HepG2 (cell line): ENCODE measurements around the gene KRTAP1-4. TPM values are rescaled to one million over a fixed set of nuclear protein-coding genes. Genes with fewer than 3 reads are reported as not detected.

ENCODE experiments used
- ATAC-seq: fragments of 200-7000 bp; cut with Tn5 transposase; 3 replicates; pipeline ENCODE4 v1.9.1; 2020; ENCODE audit warnings: mild to moderate bottlenecking, moderate library complexity
- BruUV-seq: library from RNA; stranded (reverse); fragments of 400-500 nt; replicated peaks from 2 replicates; lab custom pipeline; 2021; lab: Mats Ljungman, UMichigan
- CTCF ChIA-PET: fragments of 300-600 bp; formaldehyde crosslinking; extraction: SDS; loops from one replicate; lab custom pipeline; 2021; ENCODE audit warnings: low total read pairs, inconsistent platforms, low intra/inter-chr PET ratio; lab: Yijun Ruan, JAX
- POLR2A ChIA-PET: fragments of 350-600 bp; sonication (Branson Sonifier 250); formaldehyde crosslinking; loops from one replicate; lab custom pipeline; 2020; ENCODE audit warnings: antibody characterized with exemption, inconsistent platforms; lab: Yijun Ruan, JAX
- DNase-seq: peaks from one replicate; pipeline ENCODE4 v3.0.0-alpha.2; 2015; ENCODE audit warnings: low spot score
- FAIRE-seq: peaks from 3 replicates; lab custom pipeline; 2011; peaks lifted over from hg19 to GRCh38; lab: Jason Lieb, UNC
- H2AFZ ChIP-seq: one replicate; pipeline ENCODE4 v1.6.1; 2011; ENCODE audit warnings: low read length, inconsistent platforms
- H3K27ac ChIP-seq: fragments of 300-600 bp; 3 replicates; pipeline ENCODE4 v1.8.0; 2011; ENCODE audit warnings: mixed run types, mild to moderate bottlenecking, mixed read lengths, low read length, inconsistent platforms; ENCODE audit not compliant: insufficient read depth; ENCODE audit errors: extremely low read length
- H3K27me3 ChIP-seq, 2 experiments: fragments of 200-600 bp in 1 of 2; 2 replicates in 1 of 2; 3 replicates in 1 of 2; pipeline versions ENCODE4 v1.6.0 to v1.8.0; 2011; ENCODE audit warnings: low read length in 2 of 2, mild to moderate bottlenecking in 2 of 2, moderate library complexity in 2 of 2, inconsistent platforms in 1 of 2; ENCODE audit not compliant: insufficient read depth in 2 of 2, control insufficient read depth in 1 of 2
- H3K36me3 ChIP-seq, 2 experiments: fragments of 200-600 bp in 1 of 2; replicated peaks in 1 of 2; 2 replicates in 1 of 2; 3 replicates in 1 of 2; pipeline versions ENCODE4 v1.5.1 to v1.8.0; 2011; ENCODE audit warnings: low read length in 2 of 2, inconsistent platforms in 1 of 2; ENCODE audit not compliant: insufficient read depth in 2 of 2, control insufficient read depth in 1 of 2
- H3K4me1 ChIP-seq: 2 replicates; pipeline ENCODE4 v1.5.1; 2012; ENCODE audit warnings: low read length, inconsistent platforms; ENCODE audit not compliant: insufficient read depth
- H3K4me2 ChIP-seq: 2 replicates; pipeline ENCODE4 v1.6.0; 2011; ENCODE audit warnings: low read depth, low read length, inconsistent platforms
- H3K4me3 ChIP-seq, 3 experiments: fragments of 200-600 bp in 1 of 3; sonication (generic), shearing (Covaris generic) in 1 of 3; replicated peaks in 1 of 3; 2 replicates each; pipeline ENCODE4 v1.5.1; 2011 to 2016; ENCODE audit warnings: low read length in 3 of 3, inconsistent platforms in 2 of 3, low read depth in 2 of 3, mild to moderate bottlenecking in 2 of 3, control low read depth in 1 of 3, mixed read lengths in 1 of 3; ENCODE audit not compliant: insufficient read depth in 1 of 3
- H3K79me2 ChIP-seq: one replicate; pipeline ENCODE4 v1.6.1; 2011; ENCODE audit warnings: low read length, inconsistent platforms; ENCODE audit not compliant: insufficient read depth
- H3K9ac ChIP-seq: 2 replicates; pipeline ENCODE4 v1.6.0; 2011; ENCODE audit warnings: mild to moderate bottlenecking, low read depth, low read length, inconsistent platforms; ENCODE audit not compliant: insufficient read depth
- H3K9me3 ChIP-seq: 2 replicates; pipeline ENCODE4 v1.5.1; 2012; ENCODE audit warnings: mild to moderate bottlenecking, low read length
- H4K20me1 ChIP-seq: 2 replicates; pipeline ENCODE4 v1.6.0; 2011; ENCODE audit warnings: inconsistent platforms, mild to moderate bottlenecking, low read length, moderate library complexity; ENCODE audit not compliant: insufficient read depth
- ARID2 ChIP-seq: sonication (generic); formaldehyde crosslinking; IDR thresholded peaks from 2 replicates; pipeline ENCODE4 v1.8.1; 2022; ENCODE audit warnings: mild to moderate bottlenecking, missing genetic modification reagents, borderline replicate concordance
- MAFG ChIP-seq: sonication (generic); formaldehyde crosslinking; IDR thresholded peaks from 2 replicates; pipeline ENCODE4 v1.5.1; 2020; ENCODE audit warnings: mild to moderate bottlenecking, missing genetic modification reagents
- NR3C1 ChIP-seq: sonication (generic); formaldehyde crosslinking; IDR thresholded peaks from 2 replicates; pipeline ENCODE4 v1.4.0; 2020; ENCODE audit warnings: missing genetic modification reagents
- ZFAT ChIP-seq: sonication (generic); formaldehyde crosslinking; conservative IDR thresholded peaks from 2 replicates; pipeline ENCODE4 v1.8.1; 2023; ENCODE audit warnings: missing genetic modification reagents, inconsistent platforms
- ZNF160 ChIP-seq: sonication (generic); formaldehyde crosslinking; IDR thresholded peaks from 2 replicates; pipeline ENCODE4 v1.8.0; 2022; ENCODE audit warnings: mild to moderate bottlenecking, inconsistent platforms, missing genetic modification reagents
- ZNF768 ChIP-seq: sonication (generic); formaldehyde crosslinking; IDR thresholded peaks from 2 replicates; pipeline ENCODE4 v1.4.0; 2020; ENCODE audit warnings: missing genetic modification reagents
- WGBS: methylation state at CpG from one replicate; pipeline ENCODE4 v1.1.6; 2017; ENCODE audit warnings: low lambda C conversion rate; 5-methylcytosine and 5-hydroxymethylcytosine counted together
- in situ Hi-C: cut with HindIII; loops from 2 replicates; pipeline ENCODE4 v1.10.0; 2017; ENCODE audit warnings: low pct_unique_long_range_greater_than_20kb; ENCODE audit not compliant: extremely low pct_ligation_motif_present
- intact Hi-C: fragments of 100-400 bp; cut with micrococcal nuclease; formaldehyde crosslinking; loops from one replicate; pipeline ENCODE4 v1.10.0; 2022; ENCODE audit not compliant: unreplicated experiment
- polyA plus RNA-seq, 8 experiments: library from polyadenylated mRNA; depleted of rRNA in 3 of 8; stranded (reverse) in 7 of 8; unstranded in 1 of 8; fragments of >200 nt; fragmentation: Illumina TruSeq in 4 of 8; extraction: Trizol in 4 of 8; gene quantifications; 2 replicates each; pipeline versions ENCODE4 v1.2.1 to v1.2.3, GENCODE V29; 2011 to 2016; ENCODE audit warnings: low read depth in 4 of 8, missing spikeins in 1 of 8, mixed read lengths in 1 of 8; ENCODE audit not compliant: insufficient read depth in 1 of 8
- total RNA-seq, 5 experiments: library from RNA; depleted of rRNA; stranded (reverse); fragments of >200 nt; fragmentation: Illumina TruSeq; extraction: Trizol; gene quantifications; 2 replicates each; pipeline ENCODE4 v1.2.3, GENCODE V29; 2016; ENCODE audit warnings: low read depth in 1 of 5
- TF ChIP-seq, protein P1 (sequence below): sonication (generic); formaldehyde crosslinking; IDR thresholded peaks from 2 replicates; pipeline ENCODE4 v1.8.1; 2022; ENCODE audit warnings: mild to moderate bottlenecking, missing genetic modification reagents

The KRTAP1-4 gene
- total and polyA plus RNA-seq, 2 of the 13 experiments (the other 11 are each of a cell fraction or from before 2014, with no cell fraction given): not detected

DNA sequence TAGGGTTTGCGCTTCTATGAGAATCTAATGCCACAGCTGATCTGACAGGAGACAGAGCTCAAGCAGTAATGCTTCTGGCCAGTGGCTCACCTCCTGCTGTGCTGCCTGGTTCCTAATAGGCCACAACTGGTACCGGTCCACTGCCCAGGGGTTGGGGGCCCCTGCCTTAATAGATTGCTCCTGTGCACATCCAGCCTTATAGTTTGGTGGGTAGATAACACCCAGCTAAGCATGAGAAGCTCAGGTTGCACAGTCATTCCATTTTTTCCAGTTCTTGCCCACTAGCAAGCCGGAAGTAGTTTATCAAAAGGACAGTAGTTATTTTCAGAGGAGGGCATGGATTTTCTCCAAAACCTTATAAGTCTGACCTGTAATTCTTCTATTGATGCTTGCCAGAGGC is 10.6 kb downstream of the KRTAP1-4 start (continued):
- TF ChIP-seq, protein P1, sequence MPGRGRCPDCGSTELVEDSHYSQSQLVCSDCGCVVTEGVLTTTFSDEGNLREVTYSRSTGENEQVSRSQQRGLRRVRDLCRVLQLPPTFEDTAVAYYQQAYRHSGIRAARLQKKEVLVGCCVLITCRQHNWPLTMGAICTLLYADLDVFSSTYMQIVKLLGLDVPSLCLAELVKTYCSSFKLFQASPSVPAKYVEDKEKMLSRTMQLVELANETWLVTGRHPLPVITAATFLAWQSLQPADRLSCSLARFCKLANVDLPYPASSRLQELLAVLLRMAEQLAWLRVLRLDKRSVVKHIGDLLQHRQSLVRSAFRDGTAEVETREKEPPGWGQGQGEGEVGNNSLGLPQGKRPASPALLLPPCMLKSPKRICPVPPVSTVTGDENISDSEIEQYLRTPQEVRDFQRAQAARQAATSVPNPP: no peak

GRCh38 chr17:41018541-41018940 is 11.5 kb downstream of the KRTAP1-4 start:
- H3K4me3 ChIP-seq: no peak overlapping the region
- H3K27ac ChIP-seq: no peak overlapping the region
- peak overlapping the region; percentile 32 for H2AFZ ChIP-seq
- H3K27me3 ChIP-seq: no peaks in the 10 kb centered on the region
- H3K79me2 ChIP-seq: no peaks in the 10 kb centered on the region
- DNase-seq (no peak), FAIRE-seq (no peak), ATAC-seq (no peak)
- intact Hi-C loops (no loop called here), in situ Hi-C loops (no loop called here)
- no peaks in the 10 kb centered on the region for H4K20me1 ChIP-seq
- no TSS peak for BruUV-seq
- TF ChIP-seq ZNF768 (CRISPR knock-in tag) (no peak), MAFG (CRISPR knock-in tag) (no peak), ZNF160 (CRISPR knock-in tag) (no peak), NR3C1 (CRISPR knock-in tag) (no peak), ZFAT (CRISPR knock-in tag) (no peak), ARID2 (CRISPR knock-in tag) (no peak)
- no peaks in the 10 kb centered on the region for H3K36me3 ChIP-seq
- no peaks in the 10 kb centered on the region; the same call in 1 of the 2 replicates for H3K9me3 ChIP-seq
- no peak overlapping the region for H3K9ac ChIP-seq
- ChIA-PET CTCF (no interaction called here), POLR2A (interaction anchor here (1.1 kb wide), 1 partner anchor 61 kb away, joined by 4 read pairs; no protein-coding TSS in a partner anchor)
- H3K4me2 ChIP-seq: no peak overlapping the region
- peaks cover 36% of the 10 kb centered on the region for H3K4me1 ChIP-seq
- WGBS: 94% methylated on average over 3 of the region's 3 CpGs
